Measurements from ENCODE around the gene NYNRIN. TPM values are rescaled to one million over a fixed set of nuclear protein-coding genes. Genes with fewer than 3 reads are reported as not detected.
"Not testable (repeated sequence)": the region's sequence is repeated elsewhere in the genome, so short reads cannot be mapped to it uniquely, and the experiment has no call there.

Gene NYNRIN
- 14.1 and 45.1 TPM in 2 replicates for total RNA-seq (ENCODE audit: low replicate concordance)

- TF ChIP-seq CTCF (IDR thresholded peaks at IDR 0.05; ENCODE audit: insufficient read depth, low read length): no peak
- DNase-seq (ENCODE audit: low read depth): peak; percentile 37
- H3K4me3 ChIP-seq (ENCODE audit: low read depth, low read length): peak within 1 kb of the TSS; percentile 74
Observed at GRCh38 chr14:24398653-24399446, at the start of gene NYNRIN. TSS of gene NYNRIN (plus strand) at chr14:24399003. CDS start at chr14:24399247, 244 bp downstream.

- TF ChIP-seq CTCF (IDR thresholded peaks at IDR 0.05; ENCODE audit: insufficient read depth, low read length): no peak
- no peak overlapping the region for H3K4me3 ChIP-seq (ENCODE audit: low read depth, low read length)
- DNase-seq (ENCODE audit: low read depth): no peak
Observed at GRCh38 chr14:24349742-24350141, 49.1 kb upstream of the NYNRIN start.

DNA sequence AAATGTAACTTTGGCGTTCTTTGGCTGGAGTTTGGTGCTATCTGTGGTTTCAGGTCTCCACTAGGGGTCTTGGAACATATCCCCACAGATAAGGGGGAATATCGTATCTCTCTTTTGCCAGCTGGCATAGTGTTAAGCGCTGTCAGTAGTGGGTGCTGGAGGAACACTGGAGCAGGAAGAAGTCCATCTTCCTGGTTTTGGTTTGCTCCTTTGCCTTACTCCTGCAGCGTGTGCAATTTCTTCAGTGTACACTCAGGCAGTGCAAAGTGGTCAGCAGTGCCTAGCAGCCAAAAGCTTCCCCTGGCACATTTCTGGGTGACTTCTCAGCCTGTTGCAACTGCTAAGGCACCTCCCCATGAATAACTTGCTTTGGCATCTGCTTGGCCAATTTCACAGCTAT lies 47.3 kb upstream of the NYNRIN start:
- TF ChIP-seq CTCF (IDR thresholded peaks at IDR 0.05; ENCODE audit: insufficient read depth, low read length): no peak
- DNase-seq (ENCODE audit: low read depth): peak; percentile 61
- no peak overlapping the region for H3K4me3 ChIP-seq (ENCODE audit: low read depth, low read length)

DNA sequence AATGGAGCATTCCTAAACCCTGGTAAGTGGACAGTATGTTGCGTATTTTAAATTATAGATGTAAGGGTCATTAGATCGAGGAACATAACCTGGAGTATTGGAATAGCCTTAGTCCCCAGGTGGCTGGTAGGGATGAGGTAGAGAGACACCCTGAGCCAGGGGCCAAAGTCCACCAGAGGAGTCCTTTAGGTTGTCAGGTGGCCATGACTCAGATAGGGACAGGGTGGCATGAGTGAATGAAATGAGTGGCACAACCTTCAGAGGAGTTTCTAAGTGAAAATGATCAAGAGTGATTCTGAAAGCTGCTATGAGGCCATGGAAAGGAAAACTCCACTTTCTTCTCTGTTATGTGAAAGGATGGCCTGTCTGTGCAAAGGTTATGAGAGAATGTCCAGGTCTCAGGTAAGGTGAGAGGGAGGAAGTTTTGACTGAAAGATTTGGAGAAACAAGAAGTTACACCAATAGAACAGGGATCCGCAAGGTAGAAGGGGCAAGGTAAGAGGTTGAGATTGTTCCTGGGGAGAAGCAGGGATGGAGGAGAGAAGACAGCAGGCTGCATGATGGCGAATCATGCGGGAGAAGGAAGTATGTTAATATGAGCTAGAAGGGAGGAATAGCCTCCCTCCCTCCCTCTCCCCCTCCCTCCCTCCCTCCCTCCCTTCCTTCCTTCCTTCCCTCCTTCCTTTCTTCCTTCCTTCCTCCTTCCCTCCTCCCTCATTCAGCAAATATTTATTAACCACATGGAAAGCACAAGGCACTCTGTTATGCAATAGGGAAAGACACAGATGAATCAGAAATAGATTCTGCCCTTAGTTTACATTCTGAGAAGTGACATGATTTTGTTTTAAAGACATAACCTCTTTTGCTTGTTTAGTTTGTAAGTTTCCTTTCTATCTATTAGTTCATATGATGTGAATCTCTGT lies 45.0 kb upstream of the NYNRIN start:
- no peak for TF ChIP-seq CTCF (IDR thresholded peaks at IDR 0.05; ENCODE audit: insufficient read depth, low read length)
- peak; percentile 65 for DNase-seq (ENCODE audit: low read depth)
- H3K4me3 ChIP-seq (ENCODE audit: low read depth, low read length): no peak overlapping the region

DNA sequence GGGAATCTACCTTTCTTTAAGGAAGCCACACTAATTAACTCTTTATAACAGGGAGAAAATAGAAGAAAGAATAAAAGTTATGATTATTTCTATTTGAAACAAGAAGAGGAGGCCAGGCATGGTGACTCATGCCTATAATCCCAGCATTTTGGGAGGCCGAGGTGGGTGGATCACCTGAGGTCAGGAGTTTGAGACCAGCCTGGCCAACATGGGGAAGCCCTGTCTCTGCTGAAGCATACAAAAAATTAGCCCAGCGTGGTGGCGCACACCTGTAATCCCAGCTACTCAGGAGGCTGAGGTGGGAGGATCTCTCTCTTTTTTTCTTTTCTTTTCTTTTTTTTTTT lies 44.3 kb upstream of the NYNRIN start:
- not testable (repeated sequence) for DNase-seq (ENCODE audit: low read depth); H3K4me3 ChIP-seq (ENCODE audit: low read depth, low read length)

DNA sequence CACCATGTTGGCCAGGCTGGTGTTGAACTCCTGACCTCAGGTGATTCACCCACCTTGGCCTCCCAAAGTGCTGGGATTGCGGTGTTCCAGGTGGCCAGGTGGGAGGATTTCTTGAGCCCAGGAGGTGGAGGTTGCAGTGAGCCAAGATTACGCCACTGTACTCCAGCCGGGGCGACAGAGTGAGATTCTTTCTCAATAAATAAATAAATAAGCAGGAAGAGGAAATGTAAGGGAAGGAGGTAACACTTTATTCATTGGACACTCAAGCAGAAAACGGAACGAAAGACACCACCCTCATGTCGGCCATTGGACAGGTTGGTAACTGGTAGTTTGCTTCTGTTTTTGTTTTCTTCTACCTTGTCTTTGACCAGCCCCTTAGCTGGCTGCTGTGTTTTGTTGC lies 43.8 kb upstream of the NYNRIN start:
- no peak for DNase-seq (ENCODE audit: low read depth)
- TF ChIP-seq CTCF (IDR thresholded peaks at IDR 0.05; ENCODE audit: insufficient read depth, low read length): no peak
- no peak overlapping the region for H3K4me3 ChIP-seq (ENCODE audit: low read depth, low read length)

GRCh38 chr14:24356208-24356607 lies 42.6 kb upstream of the NYNRIN start:
- H3K4me3 ChIP-seq (ENCODE audit: low read depth, low read length): no peak overlapping the region
- DNase-seq (ENCODE audit: low read depth): no peak
- no peak for TF ChIP-seq CTCF (IDR thresholded peaks at IDR 0.05; ENCODE audit: insufficient read depth, low read length)

Measured in fibroblast of the aortic adventitia (primary cell).